ENCODE data around the gene TMEM183A. TPM values are rescaled to one million over a fixed set of nuclear protein-coding genes. Genes with fewer than 3 reads are reported as not detected.
"Not testable (repeated sequence)": the region's sequence is repeated elsewhere in the genome, so short reads cannot be mapped to it uniquely, and the experiment has no call there.

The TMEM183A gene, protein sequence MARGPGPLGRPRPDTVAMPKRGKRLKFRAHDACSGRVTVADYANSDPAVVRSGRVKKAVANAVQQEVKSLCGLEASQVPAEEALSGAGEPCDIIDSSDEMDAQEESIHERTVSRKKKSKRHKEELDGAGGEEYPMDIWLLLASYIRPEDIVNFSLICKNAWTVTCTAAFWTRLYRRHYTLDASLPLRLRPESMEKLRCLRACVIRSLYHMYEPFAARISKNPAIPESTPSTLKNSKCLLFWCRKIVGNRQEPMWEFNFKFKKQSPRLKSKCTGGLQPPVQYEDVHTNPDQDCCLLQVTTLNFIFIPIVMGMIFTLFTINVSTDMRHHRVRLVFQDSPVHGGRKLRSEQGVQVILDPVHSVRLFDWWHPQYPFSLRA
- total RNA-seq (2014; rRNA removed; shearing (Covaris generic)) = 108 and 128 TPM in 2 replicates

DNA sequence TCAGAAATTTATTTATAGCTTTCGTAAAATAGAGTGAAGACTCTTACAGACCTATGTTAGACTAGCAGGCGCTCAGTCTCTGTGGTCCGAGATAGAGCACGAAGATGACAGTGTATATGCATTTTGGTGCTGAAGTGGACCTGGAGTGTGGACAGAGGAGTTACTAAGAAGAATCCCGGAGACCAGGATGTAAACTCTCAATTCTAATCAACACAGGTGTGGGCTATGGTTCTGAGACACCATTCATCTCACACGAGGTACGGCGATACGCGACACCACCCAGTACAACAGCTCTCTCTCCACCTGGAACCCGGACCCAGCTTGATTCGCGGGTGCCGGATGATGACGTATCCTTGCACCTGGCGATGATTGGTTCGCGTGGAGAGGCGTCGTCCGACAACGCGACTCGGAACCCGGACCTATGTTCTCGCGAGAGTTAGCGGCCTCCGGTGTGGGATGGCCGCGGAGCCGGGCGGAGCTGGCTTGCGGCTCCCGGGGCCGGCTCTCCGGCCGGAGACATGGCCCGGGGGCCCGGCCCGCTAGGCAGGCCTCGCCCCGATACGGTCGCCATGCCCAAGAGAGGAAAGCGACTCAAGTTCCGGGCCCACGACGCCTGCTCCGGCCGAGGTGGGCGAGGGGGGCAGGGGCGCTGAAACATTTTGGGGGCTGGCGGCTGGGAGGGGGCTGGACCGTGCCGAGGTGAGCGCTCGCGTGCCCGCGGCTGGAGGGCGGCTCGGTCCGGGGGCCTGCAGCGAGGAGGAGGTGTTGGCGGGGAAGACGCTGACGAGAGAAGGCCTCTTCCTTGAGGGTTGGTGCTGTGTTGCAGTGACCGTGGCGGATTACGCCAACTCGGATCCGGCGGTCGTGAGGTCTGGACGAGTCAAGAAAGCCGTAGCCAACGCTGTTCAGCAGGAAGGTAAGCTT lies at the start of gene TMEM183A:
TMEM183A (plus strand) TSS at position 427 of the 924 bp plus-strand sequence; CDS start at position 519, 92 bp downstream.
- peak; percentile 95 for DNase-seq (ENCODE audit: low spot score)

DNA sequence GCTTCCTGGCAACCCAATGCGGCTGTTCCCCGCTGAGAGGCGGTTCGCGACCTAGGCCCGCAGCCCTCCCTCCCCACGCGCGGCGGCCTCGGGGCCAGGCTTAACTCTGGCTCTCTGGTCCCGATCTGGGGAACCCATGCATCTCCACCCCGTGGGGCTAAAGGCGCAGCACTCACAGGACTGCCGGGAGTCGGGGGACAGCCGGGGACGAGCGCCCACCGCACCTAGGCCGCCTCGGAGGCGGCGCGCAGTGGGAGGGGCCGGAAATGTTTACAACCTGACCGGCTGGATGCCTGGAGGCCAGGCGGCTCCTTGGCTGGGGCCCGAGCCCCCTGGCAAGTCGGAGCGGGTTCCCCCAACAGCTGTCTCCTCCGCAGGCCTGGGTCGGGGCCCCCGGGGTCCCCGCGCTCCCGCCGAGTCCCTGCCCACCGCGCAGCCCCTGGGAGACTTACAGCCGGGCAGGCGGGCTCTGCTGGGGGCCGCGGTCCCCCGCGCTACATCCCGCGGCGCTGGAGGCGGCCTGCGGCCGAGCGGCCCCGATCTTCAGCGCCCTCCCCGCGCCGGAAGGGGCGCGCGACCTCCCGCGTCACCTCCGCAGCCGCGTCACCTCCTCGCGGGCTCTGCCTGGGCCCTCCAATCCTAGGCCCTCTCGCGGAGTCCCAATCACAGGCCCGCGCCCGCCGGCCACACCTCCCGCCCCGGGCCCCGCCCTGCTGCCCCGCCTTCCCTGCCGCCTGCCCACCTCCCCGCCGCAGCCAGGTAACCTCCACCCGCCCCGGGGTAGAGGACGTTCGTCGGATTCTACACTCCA lies 49.2 kb upstream of the TMEM183A start, which contains the start of gene ADIPOR1:
ADIPOR1 (minus strand) TSS at position 580 of the 811 bp plus-strand sequence. CDS start 7,242 bp downstream, outside the sequence.
- peak; percentile 73 for DNase-seq (ENCODE audit: low spot score)

DNA sequence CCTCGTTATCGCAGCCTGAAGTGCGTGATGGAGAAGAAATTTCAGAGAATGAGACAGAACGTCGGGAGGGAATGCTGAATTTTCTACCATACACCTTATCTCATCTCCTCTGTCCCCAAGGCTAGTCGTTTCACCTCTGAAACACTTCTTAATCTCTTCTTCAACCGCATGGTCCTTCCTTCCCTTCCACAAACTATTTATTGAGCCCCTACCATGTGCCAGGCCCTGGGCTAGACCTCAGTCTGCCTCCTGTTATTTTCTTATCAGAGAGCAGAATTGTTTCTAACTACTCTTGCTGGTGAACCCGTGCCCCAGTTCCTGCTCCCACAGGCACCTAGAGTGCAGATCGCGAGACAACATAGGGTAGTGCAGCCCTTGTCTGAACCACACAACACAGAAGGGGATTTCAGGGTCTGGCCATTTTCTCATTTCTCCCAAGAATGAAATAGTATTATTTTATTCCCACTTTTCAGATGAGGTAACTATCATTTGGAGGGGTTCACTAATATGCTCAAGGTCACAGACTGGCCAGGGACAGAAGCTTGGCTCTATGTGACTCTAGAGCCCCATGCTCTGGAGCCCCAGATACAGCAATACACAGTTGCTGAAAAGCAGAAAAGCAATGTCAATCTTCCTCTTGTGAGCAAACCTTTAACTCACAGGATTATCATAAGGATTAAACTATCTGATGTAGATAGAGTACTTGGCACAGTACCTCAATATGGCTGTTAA lies 48.5 kb upstream of the TMEM183A start:
- no peak for DNase-seq (ENCODE audit: low spot score)

DNA sequence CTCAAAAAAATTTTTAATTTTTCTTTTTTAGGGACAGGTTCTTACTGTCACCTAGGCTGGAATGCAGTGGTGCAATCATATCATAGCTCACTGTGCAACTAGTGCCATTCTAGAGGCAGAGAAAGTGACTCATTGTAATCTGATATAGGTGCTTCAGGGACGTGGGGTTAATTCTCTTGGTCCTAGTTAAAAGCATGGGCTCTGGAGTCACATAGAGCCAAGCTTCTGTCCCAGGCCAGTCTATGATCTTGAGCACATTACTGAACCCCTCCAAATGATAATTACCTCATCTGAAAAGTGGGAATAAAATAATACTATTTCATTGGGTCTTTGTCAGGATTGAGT lies 47.9 kb upstream of the TMEM183A start:
- DNase-seq (ENCODE audit: low spot score) = peak; percentile 40

DNA sequence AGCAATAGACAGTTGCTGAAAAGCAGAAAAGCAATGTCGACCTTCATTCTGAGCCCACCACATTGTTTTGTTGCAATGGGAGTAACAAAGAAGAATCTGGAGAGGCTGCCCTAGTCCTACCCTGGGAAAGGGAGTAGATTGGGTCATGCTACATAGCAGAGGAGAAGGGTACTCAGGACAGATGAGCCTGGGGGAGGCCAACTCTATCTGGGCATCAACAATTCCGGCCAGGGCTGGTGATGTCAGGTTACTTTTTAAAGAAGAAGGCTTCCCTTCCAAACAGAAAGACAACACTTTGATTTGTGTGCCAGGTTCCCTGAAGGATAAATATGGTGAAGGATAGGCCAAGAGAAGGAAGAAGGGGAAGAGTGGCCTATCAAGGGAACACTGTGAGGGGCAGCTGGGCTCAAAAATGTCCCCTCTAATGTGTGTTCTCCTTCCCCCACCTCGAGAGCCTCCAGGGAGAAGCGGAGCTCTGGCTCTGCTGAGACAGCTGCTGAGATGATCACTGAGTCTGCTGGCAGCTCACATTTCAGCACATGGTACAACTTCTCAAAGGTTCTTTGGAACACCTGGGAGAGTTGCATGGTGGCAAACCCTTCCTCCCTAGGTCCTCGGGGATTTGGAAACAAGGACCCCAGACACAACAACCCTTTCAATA lies 45.8 kb upstream of the TMEM183A start:
- DNase-seq (ENCODE audit: low spot score) = no peak

DNA sequence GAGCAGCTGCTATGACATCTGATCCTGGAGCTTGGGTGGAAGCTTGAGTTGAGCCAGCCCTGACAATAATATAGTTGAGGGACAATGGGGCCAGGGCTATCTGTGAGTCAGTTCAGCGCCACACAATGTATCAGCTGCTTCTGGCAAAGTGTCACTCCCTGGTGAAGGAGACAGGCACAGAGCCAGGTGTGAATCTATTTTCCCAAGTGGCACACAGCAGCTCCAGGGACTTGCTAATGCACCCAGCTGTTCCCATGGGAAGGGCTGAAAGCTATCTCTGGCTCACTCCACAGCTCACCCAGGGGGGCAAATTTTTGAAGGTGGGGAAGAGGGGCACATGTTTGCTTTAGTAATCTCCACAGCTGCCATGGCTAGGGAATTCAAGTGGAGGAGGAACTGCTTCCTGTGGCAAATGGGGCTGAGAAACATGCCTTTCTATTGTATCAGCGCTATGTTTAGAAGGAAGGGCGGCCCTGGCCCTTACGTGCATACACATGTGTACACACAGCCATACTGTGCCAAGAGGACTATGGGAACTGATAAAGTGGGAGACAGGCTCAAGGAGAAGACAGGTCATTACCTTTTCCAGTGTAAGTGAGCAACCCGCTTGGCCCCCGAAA lies 42.3 kb upstream of the TMEM183A start:
- no peak for DNase-seq (ENCODE audit: low spot score)

DNA sequence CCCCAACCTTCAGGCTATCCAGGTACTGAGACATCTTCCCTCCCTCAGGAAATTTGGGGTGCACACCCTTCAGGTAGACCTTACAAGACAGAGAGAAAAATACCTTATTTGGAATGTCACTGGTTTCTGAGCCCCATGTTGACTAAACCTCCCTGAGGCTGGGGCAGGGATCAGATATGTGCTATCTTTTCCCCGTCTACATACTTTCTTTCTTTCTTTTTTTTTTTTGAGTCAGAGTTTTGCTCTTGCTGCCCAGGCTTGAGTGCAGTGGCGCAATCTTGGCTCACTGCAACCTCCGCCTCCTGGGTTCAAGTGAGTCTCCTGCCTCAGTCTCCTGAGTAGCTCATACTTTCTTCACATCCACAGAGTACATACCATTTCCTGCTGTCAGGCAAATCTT lies 41.8 kb upstream of the TMEM183A start:
- no peak for DNase-seq (ENCODE audit: low spot score)

DNA sequence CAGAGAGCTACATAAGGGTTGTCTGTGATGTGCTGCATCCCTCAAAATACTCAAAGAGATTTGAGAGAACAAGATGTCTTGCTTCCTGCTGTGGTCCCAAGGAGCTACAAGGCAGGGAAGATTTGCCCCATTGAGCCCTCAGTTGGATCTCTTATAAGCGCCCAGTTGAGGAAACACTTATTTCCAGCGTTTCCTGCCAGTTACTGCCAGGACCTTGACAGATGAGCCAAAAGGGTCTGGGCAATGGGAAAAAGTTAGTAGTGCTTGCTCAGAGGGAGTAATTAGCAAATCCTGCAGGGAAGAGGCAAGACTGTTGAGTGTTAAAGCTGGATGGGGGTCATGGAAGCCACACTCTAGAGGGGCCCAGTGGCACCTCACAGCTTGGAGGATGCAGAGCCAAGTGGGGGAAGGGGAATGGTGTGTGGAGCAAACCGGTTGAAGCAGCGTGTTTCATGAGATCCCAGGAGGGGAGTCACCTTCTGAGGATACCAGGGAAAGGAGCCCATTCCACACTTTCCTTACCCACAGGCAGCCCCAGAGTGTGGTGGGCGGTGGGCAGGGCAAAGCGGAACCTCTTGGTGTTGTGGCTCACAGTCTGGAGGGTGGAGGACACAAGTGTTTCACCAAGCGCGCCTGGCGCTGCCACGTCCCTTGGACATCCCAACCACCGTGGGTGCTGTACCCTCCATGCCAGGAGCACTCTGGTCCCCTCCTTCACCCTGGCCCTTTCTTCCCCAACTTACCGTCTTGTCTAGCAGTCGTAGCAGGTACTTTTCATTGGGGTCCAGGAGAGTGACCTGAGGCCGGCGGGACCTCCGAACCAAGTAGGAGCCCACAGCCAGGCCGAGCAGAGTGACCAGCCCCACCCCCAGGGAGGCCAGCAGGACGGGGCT lies 40.9 kb upstream of the TMEM183A start:
- peak; percentile 13 for DNase-seq (ENCODE audit: low spot score)

DNA sequence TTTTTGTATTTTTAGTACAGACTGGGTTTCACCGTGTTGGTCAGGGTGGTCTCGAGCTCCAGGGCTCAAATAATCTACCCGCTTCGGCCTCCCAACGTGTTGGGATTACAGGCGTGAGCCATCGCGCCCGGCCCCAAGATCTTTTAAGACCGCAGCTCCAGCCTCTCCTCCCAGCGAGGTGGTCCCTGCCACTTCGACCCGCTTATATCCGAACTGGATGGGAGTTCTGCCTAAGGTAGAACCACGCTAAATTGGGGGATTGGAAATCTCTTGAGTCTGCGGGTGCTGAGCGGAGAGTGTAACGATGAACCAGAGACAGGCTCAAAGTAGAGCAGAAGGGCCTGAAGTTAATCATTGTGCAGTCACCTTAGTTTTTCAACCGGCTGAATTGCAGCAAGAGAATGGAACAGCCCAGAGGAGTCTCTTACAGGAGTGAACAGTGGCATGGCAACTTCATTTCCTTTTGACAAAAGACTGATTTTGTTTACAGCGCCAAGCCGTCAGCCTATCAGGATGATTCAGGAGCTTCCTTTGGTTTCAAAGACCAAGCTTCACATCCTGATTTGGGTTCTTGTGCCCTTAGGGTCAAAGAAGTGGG lies 39.4 kb upstream of the TMEM183A start:
- no peak for DNase-seq (ENCODE audit: low spot score)

DNA sequence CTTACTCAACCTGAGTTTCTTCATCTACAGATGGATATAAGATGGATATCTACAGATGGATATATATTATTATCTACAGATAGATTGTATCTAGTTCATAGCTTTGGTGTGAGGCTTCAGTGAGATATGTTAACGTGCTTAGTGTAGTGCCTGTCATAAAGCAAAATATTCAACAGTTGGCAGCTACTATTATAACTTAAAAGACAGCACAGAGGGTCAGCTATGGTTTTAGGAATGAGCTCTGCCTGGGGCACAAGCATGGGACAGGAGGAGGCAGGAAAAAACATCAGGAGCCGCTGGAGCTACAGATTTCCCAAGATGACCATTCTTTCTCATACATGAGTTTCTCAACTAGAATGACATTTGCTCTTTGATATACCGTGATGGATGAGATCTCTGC lies 38.8 kb upstream of the TMEM183A start:
- DNase-seq (ENCODE audit: low spot score) = no peak

DNA sequence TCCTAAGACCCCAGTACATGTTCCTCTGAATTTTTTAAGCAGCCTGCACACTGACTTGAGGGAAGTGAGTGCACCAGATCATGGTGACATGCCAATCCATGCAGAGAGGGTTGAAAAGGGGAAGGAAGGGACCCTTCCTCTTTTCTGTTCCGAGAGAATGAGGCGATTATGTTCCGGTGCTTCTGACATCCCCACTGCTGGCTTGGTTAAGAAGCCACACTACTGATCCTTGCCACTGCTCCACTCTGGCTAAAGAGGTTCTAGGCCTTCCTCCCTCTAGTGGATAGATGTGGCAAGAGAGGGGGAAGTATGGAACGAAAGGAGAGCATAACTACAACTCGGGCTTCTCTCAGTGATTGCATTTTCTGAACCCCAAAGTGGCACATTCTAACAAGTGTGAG lies 38.3 kb upstream of the TMEM183A start:
- DNase-seq (ENCODE audit: low spot score) = peak; percentile 49

DNA sequence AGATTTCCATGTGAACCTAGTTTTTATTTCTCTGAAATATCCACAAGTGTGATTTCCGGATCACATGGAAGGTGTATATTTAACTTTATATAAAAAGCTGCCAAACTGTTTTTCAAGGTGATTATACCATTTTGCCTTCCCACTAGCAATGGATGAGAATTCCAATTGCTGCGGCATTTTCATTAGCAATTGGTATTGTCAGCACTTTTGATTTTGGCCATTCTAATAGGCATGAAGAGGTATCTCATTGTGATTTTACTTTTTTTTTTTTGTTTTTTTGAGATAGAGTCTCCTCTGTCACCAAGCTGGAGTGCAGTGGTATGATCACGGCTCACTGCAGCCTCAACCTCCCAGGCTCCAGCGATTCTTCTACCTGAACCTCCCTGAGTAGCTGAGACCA lies 35.1 kb upstream of the TMEM183A start:
- no peak for DNase-seq (ENCODE audit: low spot score)

DNA sequence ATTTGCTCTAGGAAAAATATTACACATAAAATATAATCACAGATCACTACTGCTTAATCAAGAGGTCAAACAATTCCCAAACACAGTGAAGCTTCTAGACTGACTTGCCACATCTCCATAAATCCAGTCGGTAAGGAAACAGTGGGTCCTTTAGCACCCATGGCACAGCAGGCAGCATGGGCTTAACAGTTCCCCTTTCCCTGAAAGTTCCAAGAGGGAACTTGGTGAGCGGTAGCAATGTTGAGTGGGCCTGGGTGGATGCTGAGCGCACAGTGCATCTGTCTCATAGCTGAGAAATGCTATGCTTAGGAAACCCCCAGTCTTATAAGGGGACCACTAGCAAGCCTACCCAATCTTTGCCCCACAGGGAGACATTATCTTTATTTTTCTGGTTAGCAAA lies 32.3 kb upstream of the TMEM183A start:
- no peak for DNase-seq (ENCODE audit: low spot score)

DNA sequence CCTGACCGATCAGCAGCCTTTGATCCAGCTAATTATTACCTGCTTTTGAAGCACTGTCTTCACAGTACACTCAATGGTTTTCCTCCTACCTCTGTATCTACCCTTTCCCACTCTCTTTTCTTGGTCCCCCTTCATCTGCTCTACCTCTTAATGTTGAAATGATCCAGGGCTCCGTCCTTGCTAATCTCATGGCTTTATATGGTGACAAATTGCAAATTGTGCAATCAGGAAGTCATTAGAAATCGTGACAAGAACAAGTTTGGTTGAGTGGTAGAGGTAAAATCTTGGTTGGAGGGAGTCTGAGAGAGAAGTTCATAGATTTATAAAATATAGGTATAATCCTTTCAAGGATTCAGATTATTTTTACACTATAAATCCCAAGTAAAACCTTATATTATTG lies 30.5 kb upstream of the TMEM183A start:
- no peak for DNase-seq (ENCODE audit: low spot score)

DNA sequence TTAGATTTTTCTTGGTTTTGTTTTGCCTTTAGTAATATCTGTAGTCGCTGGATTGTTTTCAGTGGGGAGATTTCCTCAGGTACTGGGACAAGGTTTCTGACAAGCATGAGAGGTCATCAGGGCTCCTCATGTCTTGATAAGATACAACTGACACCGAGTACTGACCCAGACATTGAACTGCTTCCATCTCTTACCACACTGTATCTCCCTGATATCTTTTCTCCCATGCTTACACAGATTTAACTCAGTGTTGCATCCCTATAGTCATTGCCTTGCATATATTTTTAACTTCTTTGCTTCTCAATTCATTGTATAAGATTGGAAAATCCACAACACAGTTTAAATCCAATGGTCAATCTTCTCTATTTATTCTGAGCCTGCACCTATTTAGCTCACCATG lies 27.7 kb upstream of the TMEM183A start:
- no peak for DNase-seq (ENCODE audit: low spot score)

DNA sequence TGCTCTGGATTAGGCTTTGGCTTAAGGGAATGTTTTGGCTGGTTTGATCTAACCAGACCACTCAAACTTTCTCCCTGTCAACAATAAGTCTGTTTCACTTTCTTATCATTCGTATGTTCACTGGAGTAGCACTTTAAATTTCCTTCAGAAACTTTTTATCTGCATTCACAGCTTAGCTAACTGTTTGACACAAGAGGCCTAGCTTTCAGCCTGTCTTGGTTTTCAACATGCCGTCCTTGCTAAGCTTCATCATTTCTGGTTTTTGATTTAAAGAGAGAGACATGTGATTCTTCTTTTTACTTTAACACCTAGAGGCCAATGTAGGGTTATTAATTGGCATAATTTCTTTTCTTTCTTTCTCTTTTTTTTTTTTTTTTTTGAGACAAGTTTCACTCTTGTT lies 25.2 kb upstream of the TMEM183A start:
- DNase-seq (ENCODE audit: low spot score) = no peak

DNA sequence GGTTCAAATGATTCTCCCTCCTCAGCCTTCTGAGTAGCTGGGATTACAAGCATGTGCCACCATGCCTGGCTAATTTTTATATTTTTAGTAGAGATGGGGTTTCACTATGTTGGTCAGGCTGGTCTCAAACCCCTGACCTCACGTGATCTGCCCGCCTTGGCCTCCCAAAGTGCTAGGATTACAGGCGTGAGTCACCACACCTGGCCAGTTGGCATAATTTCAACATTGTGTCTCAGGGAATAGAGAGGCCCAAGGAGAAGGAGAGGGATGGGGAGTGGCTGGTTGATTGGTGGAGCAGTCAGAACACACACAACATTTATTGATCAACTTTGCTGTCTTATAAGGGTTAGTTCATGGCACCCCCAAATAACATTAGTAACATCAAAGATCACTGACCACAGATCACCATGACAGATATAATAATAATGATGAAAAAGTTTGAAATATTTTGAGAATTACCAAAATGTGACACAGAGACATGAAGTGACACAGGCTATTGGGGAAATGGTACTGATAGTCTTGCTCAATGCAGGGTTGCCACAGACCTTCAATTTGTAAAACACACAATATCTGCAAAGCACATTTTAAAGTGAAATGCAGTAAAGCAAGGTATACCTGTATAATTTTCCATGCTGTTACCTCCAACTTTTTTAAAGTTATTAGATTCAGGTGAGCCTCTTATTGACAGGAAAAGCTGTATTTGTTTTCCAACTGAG lies 24.3 kb upstream of the TMEM183A start:
- DNase-seq (ENCODE audit: low spot score) = no peak

DNA sequence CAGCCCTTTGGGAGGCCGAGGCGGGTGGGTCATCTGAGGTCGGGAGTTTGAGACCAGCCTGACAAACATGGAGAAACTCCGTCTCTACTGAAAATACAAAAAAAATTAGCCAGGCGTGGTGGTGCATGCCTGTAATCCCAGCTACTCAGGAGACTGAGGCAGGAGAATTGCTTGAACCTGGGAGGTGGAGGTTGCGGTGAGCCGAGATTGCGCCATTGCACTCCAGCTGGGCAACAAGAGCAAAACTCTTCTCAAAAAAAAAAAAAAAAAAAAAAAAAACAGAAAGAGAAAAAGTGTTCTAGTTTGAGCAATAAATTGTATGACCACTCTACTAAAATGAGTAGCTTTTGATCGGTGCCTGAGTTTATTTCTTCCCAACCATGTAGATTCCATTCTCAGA lies 21.1 kb upstream of the TMEM183A start:
- DNase-seq (ENCODE audit: low spot score) = not testable (repeated sequence)
